GM04504 (cell line): ENCODE results near the gene PHOSPHO1.

Source experiments
- DNase-seq: peaks from one replicate; pipeline ENCODE4 v3.0.0-alpha.2; 2012; ENCODE audit warnings: low read depth

The PHOSPHO1 gene

GRCh38 chr17:49242813-49243212 lies 12.2 kb upstream of the PHOSPHO1 start:
- DNase-seq, result no peak

- no peak for DNase-seq
Observed at GRCh38 chr17:49241692-49242397, 11.3 kb upstream of the PHOSPHO1 start.

- no peak for DNase-seq
Observed at GRCh38 chr17:49241040-49241439, 10.5 kb upstream of the PHOSPHO1 start.

GRCh38 chr17:49240619-49241018 lies 10.0 kb upstream of the PHOSPHO1 start:
- DNase-seq, result no peak

- no peak for DNase-seq
Observed at GRCh38 chr17:49239963-49240362, 9.4 kb upstream of the PHOSPHO1 start.

- no peak for DNase-seq
Observed at GRCh38 chr17:49235896-49236295, 5.3 kb upstream of the PHOSPHO1 start.

- no peak for DNase-seq
Observed at GRCh38 chr17:49234509-49235080, 4.0 kb upstream of the PHOSPHO1 start.

- DNase-seq, result no peak
Observed at GRCh38 chr17:49231563-49231894, 942 bp upstream of the PHOSPHO1 start.

- DNase-seq, result no peak
Observed at GRCh38 chr17:49229805-49230600, 584 bp downstream of the PHOSPHO1 start.

- DNase-seq, result no peak
Observed at GRCh38 chr17:49229076-49229804, 1.3 kb downstream of the PHOSPHO1 start.

GRCh38 chr17:49227436-49228261 lies 2.9 kb downstream of the PHOSPHO1 start:
- no peak for DNase-seq

GRCh38 chr17:49226771-49227435 lies 3.7 kb downstream of the PHOSPHO1 start:
- DNase-seq, result no peak

GRCh38 chr17:49225554-49226236 lies 4.9 kb downstream of the PHOSPHO1 start:
- no peak for DNase-seq

GRCh38 chr17:49224997-49225337 lies 5.6 kb downstream of the PHOSPHO1 start:
- no peak for DNase-seq

GRCh38 chr17:49224198-49224996 lies 6.2 kb downstream of the PHOSPHO1 start:
- no peak for DNase-seq

- DNase-seq, result no peak
Observed at GRCh38 chr17:49223517-49224197, 6.9 kb downstream of the PHOSPHO1 start.

GRCh38 chr17:49223168-49223516 lies 7.4 kb downstream of the PHOSPHO1 start:
- no peak for DNase-seq

GRCh38 chr17:49219987-49220386 lies 10.6 kb downstream of the PHOSPHO1 start:
- DNase-seq, result no peak
